NCI-H1930 (cell line): ENCODE results near the gene OTULIN.

ENCODE experiments used
- DNase-seq, 2 experiments: peaks; one replicate each; lab custom pipeline; 2025; lab: John Stamatoyannopoulos, UW

OTULIN gene

DNA sequence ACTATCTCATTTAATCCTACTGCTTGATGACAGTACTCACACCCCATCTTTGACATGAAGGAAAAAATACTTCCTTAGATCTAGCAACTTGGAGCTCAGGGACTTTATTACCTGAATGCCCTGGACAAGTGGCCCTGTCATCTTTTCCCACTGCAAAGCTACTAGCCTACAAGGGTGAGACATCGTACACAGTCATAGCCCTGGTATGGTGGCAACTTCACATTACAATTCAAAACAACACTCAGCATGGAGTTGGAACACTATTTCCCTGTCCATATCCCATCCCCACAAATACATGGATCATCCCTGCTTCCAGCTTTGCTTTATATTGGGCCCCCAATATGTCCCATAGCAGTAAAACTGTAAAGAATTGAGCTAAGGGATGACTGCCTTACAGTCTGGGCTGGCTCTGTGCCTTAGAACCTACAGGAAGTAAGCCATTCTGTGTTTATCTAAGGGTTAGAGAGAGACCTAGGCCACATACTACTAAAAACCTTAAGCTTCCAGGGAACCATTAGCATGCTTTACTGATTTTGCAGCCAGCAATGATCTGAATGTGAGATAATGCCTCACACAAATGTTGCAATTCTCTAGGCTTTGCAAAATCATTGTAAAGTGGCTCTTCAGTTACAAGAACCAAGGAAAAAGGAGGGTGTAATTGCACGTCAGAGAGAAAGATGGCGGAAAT is 55.9 kb downstream of the OTULIN start:
- DNase-seq = no peak

DNA sequence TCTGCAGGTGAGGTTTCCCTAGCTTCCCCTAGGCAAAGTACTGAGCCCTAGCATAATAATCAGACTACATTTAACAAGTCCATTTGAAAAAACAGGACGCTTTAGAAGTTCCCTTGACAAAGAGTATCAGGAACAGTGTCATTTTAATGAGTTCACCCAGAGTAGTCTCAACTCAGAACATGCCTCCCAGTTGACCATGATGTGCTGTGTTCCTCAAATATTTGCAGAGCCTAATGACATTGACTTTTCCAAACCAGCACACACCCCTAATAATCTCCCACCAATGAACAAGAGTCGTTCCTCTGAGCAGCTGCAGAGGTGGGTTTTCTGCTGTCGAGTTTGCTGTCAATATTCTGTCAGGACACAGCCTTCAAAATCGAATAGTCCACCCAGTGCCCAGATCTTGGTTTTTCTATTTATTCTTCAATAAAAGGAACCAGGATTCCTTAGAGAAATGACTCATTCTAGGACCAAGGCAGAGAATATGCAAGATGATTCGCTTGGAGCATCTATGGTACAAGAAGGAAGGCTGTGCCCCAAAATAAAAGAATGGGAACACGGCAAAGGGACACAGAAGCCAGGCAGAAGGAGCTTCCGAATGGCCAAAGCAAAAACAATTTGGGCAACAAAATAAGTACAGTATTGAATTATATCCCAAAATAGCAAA is 57.6 kb downstream of the OTULIN start:
- no peak for DNase-seq

DNA sequence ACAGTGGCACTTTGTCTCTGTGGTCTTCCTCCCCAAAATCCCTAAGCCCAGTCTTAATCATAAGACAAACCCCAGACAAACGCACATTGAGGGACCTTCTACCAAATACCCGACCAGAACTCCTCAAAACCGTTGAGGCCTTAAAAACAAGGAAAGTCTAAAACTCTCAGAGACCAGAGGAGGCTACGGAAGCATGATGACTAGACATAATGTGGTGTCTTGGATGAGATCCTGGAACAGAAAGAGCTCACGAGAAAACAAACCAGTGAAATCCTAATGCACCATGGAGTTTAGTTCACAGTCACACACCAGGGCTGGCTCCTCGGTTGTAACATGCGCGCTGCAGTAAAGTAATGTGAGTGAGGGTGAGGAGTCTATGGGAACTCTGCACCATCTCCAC is 58.4 kb downstream of the OTULIN start:
- no peak for DNase-seq

DNA sequence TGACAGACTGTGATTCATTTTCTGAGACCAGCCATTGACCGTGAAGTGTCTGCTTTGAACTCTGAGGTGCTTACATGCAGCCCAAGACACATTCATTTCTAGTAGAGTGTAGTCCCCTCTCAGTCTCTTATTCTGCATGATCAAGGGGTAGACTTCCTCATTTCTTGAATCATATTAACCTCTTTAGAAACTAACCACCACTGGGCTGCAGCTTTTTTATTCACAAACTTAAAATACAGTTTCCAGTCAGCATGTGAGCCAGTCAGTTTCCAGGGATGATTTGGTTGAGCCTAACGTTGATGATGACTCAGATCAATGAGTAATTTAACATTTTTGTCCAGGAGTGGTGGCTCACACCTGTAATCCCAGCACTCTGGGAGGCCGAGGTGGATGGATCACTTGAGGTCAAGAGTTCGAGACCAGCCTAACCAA is 59.2 kb downstream of the OTULIN start:
- DNase-seq = no peak

DNA sequence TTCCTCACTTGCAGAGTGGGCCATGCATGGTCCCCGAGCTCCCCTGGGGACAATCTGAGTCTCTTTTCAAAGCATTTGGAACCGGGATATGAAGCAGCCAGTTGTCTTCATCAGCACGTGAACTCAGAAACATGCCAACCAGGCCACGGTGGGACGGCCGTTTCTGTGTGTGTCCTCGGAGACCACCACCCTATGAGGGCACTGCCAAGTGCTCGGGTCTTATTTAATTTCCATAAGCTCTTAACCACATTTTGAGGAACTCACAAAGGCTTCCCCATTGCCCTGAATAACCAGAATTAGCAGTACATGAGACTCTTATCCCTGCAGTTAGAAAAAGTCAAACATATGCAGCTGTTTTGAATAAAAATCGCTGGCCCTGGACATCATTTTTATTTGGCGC is 60.1 kb downstream of the OTULIN start:
- DNase-seq = no peak

DNA sequence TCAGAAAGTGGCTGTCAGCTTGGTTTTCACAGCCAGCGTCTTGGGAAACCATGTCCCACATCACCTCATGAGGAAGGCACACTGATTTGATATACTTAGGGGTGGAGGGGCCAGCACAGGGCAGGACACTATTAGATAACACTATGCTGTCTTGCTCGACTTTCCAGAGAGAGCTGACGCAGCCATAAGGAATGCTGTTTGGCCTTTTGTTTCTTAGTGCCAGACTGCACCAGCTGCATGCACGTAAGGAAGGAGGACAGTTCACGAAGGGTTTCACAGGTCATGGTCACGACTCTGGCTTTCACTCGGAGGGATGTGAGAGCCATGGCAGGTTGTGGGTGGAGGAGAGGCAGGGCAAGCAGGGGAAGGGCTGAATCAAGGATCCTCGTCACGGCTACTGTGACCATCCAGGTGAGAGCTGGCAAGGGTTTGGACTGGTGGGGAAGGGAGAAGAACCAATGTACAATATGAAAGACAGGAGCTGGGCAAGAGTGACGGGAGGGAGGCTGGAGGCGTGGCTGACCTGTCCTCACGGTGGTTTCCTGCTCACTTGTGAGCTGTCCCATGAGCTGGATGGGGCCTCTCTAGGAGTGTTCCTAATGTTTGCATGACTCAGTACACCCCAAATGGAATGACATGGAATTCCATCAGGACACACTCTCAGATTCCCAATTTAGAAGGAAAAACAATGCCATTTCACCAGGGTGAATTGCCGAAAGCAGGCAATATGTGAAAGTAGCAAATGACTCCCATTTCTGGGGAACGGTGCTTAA is 61.7 kb downstream of the OTULIN start:
- DNase-seq = no peak

DNA sequence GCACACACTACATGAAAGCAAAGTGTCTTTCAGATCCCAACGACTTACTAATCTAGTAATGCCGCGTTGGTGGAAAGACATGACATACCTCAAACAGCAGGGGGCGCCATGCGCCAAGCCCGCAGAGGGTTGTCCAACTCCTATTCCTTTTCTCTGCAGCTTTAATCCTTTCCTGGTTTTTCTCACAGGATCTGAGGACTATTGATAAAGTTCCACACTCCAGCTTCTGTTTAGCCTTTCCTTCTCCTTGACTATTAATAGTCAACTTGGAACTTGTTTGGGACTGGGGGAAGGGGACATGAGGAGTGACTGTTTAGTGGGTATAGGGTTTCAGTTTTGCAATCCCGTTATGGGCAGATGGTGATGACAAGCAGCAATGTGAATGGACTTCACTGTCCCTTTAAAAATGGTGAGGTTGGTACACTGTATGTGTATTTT is 62.9 kb downstream of the OTULIN start:
- peak; percentile 69 to 76 for DNase-seq

DNA sequence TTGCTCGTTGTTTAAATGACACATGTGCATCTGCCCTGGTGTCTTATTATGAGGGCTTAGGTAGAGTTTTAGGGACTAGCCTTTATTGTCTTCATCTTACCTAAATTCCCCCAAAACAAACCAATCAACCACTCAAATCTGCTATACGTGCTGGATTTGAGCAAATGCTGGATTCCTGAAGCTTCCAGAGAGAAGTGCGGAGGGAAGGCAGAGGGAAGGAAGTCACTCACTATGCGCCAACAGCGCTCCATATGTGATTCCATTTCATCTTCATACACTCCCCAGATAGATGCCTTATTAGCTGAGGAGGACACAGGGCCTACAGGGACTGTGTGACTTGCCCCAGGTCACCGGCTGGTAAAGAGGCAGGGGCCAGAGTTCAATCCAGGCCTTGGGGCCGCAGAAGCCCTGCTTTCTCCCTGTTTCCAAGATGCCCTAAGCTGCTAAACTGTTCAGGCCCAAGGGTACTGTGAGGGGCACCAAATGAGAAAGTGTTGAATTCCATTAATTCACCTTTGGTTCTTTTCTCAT is 63.5 kb downstream of the OTULIN start:
- no peak for DNase-seq

DNA sequence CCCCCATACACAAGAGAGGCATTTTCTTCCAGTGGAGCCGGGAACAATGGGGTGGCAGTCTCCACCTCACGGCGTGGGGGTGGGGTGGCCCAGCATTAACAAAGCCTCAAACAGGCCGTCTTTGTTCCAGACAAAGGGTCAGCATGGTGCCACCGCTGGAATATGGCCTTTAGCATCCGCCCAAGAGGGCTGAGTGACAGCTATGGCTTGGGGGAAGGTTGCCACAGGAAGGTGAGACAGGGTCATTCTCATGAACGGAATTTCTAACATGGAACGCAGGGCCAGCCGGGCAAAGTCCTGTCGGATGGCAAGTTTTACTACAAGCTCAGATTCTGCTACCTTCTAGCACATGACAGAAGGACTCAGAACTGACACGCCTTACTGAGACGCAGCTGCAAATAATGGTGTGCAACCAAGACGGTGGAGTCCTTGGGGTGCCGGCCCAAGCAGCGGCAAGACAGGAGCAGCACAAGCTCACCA is 64.0 kb downstream of the OTULIN start:
- DNase-seq = no peak

DNA sequence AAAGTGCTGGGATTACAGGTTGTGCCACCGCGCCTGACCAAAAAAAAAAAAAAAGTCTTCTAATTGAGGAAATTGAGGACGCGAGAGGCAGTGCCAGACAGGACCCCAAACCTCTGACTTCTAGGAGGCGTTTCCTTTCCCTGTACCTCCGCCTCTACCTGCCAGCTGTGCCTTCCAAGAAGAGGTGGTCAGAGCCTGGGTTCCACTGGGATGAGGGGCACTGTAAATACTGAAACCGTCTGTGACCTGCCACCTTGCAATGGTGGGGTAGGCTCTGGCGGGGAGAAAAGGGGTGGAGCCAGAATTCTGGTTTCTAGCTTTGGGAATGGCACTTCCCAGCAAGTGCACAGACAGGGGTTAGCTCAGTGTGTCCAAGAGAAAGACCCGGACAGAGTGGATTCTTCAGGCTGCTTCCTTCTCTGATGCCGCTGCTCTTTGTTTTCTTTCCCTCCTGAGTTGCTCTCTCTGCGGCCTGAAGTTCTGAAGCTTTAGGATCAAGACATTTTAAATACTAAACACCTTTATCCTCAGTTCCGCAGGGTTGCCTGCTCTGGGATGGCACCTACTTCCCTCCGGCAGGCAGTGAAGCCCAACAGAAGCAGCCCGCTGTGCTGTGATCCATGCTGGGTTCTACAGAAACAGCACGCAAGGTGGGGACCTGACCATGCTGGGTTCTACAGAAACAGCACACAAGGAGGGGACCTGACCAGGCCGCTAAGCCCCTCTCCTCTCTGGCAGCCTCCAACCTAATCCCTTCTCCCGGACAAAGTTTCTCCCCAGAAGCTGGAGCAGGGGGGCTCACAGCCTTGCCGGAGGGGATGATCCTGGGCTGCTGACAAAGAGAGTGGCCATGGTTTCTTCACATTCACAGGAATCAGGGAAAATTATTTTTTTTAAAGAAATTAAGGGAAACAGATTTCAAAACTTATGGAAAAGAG is 65.2 kb downstream of the OTULIN start:
- no peak for DNase-seq

DNA sequence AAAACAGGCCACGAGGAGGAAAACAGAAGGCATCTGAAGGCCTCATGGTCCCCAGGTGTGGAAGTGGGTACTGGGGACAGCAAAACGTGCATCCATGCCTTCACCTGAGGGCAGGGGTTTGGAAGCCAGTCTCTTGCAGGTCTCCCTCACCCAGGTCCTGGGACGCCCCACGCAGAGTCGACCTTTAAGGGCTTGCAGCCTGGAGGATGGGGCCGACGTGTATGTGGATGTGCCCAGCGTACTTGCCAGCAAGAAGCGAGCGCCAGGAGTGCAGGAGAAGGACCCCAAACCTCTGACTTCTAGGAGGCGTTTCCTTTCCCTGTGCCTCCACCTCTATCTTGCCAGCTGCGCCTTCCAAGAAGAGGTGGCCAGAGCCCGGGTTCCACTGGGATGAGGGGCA is 65.9 kb downstream of the OTULIN start:
- no peak for DNase-seq

DNA sequence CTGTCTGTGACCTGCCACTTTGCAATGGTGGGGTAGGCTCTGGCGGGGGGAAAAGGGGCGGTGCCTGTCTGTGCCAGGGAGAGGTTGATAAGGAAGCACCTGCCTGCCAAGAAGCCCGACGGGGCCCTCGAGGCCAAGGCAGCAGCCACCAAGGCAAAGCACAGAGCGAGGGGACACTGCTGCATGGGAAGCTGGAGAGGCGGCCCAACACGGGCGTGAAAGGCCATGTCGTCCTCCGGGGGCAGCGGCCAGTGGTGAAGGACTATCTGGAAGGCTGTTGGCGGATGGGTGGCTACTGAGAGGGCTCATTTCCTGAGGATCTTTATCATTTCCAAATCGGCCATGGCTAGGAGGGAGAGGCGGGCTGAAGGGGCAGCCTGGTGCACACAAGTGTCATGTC is 66.4 kb downstream of the OTULIN start:
- DNase-seq = no peak

DNA sequence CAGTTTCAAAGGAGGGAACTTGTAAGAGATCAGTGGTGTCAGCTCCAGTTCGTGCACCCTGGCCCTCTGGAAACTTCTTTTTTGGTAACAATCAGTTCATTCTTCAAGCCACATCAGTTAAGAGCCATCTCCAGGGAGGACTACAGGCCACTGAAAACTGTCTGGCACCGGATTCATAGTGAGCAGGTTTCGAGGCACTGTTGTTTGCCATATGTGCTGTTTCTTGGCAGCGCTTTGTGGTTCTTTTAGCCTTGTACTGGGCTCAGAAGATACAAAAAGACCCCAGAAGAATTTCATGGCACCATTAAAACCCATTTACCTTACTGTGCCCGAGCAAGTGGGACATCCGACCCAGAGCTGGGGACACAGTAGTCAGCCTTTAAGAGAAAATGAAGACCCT is 68.5 kb downstream of the OTULIN start:
- DNase-seq = no peak

DNA sequence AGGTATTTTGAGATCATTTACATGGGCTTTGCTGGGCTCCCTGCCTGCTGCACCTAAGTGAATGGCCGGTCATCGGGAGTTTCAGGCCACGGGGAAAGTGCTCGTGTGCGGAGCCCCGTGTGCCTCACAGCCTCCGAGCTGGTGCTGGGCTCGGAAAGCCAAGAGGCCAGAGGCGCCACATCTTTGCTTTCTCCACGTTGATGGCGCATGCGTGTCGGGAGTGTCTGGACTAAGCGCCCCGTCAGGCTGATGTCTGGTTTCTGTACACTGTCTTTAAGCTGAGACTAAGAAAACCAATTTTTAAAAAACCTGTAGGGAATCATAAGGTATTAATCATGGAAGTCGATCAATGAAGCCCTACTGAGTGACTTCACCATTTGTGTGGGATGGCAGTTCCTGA is 69.1 kb downstream of the OTULIN start:
- no peak for DNase-seq

DNA sequence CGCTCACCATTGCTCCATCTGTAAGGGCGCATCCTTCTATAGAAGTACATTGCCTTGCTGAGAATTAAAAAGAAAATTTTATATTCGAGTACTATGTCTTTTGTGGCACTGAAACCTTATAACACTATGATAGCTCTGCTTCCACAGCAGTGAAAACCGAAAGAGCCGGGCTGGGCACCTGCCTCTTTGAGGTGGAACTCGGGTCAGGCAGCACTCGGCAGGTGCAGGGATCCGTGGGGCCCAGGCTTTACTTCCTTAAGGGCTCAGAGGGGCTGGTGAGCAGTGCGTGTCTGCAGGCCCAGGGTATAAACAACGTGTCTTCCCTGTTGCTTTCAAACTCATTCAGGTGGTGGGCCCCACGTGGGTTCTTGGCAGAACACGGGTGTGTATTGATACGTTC is 69.9 kb downstream of the OTULIN start:
- no peak for DNase-seq

DNA sequence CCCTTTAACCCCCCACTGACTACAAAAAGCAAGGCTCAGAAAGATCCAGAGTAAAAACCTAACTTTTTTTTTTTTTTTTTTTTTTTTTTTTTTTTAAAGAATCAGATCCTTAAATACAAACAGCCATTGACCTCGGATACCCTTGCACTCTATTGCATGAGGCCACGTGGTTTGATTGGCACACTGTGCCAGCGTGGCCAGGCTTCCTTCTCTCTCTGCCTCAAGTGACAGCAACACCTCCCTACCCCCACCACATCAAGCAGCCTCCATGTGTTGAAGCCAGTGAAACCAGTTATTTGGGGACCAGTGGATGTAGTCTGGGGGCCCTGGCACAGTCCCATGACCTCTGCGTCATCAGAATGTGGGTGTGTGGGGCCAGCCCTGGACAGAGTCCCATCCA is 71.4 kb downstream of the OTULIN start:
- no peak for DNase-seq

DNA sequence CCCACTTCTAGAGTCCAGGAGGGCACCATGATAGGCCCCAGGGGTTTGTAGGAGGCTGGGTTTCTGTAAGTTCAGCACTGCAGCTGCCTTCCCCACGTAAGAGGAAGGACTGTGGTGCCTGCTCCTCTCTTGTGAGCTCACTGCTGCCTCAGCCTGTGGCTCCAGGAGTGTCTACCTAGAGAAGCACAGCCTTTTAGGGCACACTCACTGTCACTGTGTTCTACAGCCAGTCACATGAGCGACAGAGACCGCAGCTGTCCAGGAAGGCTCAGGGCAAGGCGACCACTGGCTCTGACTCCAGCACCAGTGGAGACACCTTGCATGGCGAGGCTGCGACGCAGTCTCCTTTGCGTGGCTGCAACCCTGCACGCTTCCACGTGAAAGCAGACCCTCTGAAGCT is 72.8 kb downstream of the OTULIN start:
- DNase-seq = no peak

DNA sequence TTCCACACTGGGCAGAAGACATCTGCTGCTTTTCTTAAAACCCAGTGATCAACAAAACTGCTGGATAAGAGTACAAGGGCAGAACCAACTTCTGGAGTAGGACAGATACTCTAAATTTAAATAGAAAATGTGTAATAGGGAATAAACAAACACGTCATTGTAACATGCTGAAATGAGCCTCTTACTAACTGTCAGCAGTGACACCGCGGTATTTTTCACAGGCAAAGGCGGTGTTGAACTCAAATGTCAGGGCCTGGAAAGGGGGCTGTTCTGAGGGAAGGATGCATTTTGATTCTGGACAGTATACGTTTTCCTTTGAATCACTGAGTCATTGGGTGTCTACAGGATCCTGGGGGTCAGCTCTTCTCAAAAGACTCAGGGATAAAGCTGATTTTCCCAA is 73.5 kb downstream of the OTULIN start:
- no peak for DNase-seq

DNA sequence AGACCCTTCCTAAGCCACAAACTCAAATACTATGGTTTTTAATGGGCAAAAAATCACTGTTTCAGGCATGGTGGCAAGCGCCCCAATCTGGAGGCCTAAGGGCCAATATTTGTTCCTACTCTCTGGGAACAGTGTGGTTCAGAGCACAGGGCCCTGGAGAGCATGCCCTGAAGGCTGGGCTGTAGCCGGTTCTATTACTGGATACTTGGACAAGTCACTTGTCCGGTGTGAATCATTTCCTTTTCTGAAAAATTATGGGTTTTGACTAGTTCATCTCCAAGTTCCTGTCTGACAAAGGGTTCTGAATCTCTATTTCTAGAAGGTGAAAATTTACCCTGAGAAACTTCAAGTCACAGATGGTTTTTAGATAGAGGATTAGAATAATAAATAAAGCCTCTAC is 75.0 kb downstream of the OTULIN start:
- no peak for DNase-seq

DNA sequence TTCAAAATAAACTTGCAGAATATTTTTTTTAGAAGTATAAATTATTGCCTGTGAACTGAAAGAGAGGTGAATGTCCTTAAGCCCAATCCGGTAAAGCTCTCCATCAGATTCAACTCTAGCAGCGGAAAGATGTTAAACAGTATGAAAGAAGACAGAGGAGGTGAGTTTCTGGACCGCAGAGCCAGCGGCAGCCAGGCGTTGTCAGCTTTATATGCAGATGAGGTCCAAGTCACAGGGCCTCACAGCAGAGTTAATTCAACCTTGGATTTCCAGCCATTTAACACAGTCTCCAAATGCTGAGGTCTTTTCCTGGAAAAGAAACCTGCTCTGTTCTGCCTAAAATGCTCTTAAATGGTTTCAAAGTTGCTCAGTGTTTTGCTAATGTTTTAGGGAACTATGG is 75.5 kb downstream of the OTULIN start:
- DNase-seq = no peak

DNA sequence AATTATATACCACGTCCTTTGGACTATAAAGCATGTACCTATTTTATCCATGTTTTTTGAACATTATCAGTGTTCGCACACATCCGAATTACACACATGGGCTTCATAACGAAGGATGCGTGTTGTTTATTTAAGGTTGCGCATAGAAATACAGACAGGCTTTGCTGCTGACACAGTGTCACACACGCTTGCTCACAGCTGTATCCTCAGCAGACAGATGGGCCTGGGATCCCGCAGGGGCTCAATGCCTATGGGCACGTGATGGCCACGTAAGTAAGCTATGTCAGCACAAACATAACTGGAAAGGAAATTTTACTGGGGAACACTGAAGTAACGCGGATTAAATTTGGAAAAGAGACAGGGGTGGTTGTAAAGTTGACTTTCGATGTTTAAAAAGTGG is 76.6 kb downstream of the OTULIN start:
- DNase-seq = no peak
